Muscle of back (tissue), 11 donors: ENCODE results near the gene POU2F3. TPM values are rescaled to one million over a fixed set of nuclear protein-coding genes. Genes with fewer than 3 reads are reported as not detected.
A peak's percentile ranks its signal among the peaks of the same experiment; 100 is the strongest.

ENCODE experiments used
- DNase-seq, 3 donors: peaks; one replicate each; pipeline versions ENCODE4 v3.0.0 to v3.0.0-alpha.2; 2013
- polyA plus RNA-seq, 10 donors: library from polyadenylated mRNA; unstranded; fragments of 120-200 nt; gene quantifications; one replicate each; pipeline ENCODE4 v1.2.1, GENCODE V29; 2013; ENCODE audit not compliant: insufficient read length in 10 of 10

Gene POU2F3
- polyA plus RNA-seq, 10 donors: 0.09 to 10.8 (median 0.38) TPM

- no peak for DNase-seq
These were observed 13.7 kb upstream of the POU2F3 start for GRCh38 chr11:120226242-120226641.

DNA sequence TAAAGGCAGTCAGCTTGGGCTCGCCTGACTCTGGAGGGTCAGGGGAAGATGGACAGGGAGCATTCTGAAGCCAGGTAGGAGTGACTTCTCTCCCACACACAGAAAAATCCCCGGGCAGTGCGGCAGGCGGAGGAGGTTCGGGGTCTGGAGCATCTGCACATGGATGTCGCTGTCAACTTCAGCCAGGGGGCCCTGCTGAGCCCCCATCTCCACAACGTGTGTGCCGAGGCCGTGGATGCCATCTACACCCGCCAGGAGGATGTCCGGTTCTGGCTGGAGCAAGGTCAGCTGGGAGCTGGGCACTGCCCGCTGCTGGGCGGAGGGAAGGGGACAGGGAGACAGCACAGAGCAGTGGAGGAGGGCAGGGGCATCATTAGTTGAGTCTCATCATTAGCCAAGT, 13.2 kb upstream of the POU2F3 start:
- no peak for DNase-seq

DNA sequence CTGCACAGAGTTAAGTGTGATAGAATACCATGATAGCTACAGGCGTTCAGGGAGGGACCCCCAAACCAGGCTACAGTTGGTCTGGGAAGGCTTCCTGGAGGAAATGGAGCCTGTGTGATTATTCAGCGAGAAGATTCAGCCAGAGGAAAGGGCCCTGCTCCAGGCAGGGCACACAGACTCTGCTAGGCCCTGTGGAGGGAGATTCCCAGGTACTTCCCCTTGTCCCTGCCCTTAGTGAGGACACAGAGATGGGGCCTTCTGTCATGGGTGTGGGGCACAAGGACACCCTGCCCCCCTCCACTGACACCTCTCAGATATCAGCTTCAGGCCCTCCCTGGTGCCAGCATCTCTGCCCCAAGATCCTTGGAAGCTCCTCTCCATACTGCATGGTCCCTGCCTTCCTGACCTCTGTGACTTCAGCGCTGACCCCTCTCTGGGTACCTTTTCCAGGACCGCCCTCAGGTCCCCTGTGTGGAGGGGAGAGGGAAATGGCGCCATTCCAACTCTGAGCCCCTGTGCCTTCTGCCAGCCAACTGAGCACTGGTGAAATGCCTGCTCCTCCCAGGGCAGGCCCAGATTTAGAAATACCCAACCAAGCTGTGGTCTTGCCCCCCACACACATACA, 12.6 kb upstream of the POU2F3 start:
- DNase-seq: no peak

DNA sequence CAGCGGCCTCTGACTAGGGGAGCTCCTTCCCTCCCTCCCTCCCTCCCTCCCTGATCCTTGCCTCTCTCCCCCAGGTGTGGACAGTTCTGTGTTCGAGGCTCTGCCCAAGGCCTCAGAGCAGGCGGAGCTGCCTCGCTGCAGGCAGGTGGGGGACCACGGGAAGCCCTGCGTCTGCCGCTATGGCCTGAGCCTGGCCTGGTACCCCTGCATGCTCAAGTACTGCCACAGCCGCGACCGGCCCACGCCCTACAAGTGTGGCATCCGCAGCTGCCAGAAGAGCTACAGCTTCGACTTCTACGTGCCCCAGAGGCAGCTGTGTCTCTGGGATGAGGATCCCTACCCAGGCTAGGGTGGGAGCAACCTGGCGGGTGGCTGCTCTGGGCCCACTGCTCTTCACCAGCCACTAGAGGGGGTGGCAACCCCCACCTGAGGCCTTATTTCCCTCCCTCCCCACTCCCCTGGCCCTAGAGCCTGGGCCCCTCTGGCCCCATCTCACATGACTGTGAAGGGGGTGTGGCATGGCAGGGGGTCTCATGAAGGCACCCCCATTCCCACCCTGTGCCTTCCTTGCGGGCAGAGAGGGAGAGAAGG, 11.1 kb upstream of the POU2F3 start:
- no peak for DNase-seq

DNA sequence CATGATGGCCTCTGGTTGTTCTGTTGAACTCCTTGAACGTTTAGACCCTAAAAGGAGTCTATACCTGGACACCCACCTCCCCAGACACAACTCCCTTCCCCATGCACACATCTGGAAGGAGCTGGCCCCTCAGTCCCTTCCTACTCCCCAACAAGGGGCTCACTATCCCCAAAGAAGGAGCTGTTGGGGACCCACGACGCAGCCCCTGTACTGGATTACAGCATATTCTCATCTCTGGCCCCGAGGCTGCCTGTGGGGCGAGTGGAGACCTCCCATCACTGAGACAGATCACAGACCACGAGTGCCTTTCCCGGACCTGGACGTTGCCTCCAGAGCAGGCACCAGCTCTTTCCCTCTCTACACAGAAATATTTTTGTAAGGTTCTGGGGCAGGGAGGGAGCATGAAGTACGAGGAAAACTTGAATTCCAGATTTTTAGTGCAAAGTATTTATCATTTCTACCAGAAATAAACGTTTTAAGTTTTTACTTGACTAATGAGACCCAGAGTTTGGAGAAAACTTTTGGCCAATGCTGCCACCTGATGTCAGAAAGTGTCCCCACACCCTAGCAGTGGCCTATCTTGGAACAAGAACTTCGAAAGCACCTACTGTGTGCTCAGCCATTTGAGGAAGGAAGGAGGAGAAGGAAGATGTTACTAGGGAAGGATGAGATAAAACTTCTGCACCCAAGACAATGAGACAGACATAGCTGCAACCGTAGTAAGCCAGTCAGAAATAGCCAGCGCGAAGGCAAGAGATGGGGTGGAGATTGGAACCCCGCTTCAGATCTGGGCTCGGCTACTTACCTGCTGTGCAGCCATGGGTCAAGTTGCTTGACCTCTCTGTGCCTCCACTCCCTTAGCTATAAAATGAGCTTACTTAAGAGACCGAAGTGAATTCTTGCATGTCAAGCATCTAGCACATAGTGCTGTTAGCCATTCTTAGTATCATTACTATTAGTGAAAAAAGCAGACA, 10.2 kb upstream of the POU2F3 start:
- DNase-seq: peak in 1 of 3 donors; percentile 65

- DNase-seq: no peak
These were observed 9.4 kb upstream of the POU2F3 start for GRCh38 chr11:120230433-120231071.

GRCh38 chr11:120231963-120232362, 8.0 kb upstream of the POU2F3 start:
- no peak for DNase-seq

DNA sequence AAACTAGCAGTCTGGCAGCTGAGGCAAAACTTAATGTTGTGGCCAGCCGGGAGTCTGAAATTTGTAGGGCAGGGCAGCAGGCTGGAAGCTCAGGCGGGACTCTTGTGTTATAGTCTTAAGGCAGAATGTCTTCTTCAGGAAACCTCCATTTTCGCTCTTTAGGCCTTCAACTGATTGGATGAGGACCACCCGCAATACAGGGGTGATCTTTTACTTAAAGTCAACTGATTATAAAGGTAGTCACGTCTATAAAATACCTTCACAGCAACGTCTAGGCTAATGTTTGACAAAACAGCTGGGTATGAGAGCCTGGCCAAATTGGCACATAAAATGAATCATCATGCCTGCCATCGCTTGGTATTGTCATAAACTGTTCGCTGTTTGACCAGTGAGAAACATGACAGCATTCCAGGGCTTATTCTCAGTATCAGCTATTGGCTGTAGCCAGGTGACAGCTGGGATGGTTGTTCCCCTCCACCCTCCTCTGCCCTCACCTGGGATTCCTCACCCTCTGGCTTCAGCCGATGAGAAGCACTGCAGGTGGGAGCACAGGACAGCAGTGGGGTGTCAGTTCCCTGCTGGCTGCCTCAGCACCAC, 6.6 kb upstream of the POU2F3 start:
- DNase-seq: no peak

GRCh38 chr11:120235024-120235628, 4.8 kb upstream of the POU2F3 start:
- DNase-seq: peak in 2 of 3 donors; percentile 57 to 65

DNA sequence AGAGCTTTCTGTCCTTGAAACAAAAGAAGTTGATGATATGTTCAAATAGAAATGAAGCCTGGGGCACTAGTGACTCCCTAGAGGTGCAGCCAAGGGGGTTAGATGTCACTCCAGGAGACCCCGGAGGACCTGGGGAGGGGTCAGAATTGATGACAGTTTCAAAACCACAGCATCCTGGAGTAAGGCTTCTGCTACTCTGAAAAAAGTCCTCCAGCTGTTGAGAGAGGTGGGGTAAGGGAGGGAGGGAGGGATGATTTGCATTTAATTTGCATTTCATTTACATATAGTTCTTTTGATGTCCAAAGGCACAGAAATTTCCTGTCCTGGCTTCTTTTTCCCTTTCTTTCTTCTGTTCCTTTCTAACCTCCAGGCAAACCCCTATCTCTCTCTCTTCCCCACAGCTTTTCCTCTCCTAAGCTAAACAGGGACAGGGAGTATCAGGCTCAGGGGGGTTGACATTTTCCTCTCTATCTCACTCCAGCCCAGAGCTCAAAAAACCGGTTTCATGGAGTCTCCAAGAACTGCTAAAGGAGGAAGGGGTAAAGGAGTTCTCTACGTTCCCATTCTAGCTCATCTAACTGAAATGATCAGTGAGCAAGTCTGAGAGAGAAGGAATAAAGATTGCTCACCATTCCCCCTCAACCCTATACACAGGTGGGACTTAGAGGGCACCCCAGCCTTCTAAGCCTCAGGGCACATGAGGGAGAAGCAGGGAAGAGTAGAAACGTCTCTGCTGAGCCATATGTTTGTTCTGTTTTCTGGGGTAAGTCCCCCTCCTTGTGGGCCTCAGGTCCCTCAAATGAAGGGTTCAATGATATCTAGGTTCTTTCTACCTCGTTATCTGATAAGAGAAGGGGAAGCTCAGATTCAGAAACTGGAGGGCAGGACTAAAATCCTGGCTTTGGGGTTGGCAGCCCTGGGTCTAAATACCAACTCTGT, 3.5 kb upstream of the POU2F3 start:
- no peak for DNase-seq

- DNase-seq: no peak
These were observed 846 bp upstream of the POU2F3 start for GRCh38 chr11:120238968-120239620.

DNA sequence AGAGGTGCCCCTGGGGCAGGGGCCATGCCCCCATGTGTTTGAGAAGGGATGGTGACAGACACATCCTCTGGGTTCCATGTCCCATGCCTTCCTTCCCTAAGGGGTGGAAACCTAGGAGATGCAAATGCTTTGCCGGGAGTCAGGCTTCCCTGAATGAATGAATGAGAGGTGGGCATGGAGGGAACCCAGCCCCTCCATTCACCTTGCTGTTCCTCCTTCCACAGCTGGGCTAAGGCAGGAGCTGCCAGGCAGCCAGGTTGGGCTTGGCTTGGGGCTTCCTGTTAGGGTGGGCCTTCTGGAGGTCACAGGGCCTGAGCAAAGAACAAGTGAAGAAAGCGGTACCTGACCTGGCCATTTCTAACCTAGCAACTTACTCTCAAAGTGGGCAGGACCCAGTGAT, 926 bp downstream of the POU2F3 start:
- no peak for DNase-seq

DNA sequence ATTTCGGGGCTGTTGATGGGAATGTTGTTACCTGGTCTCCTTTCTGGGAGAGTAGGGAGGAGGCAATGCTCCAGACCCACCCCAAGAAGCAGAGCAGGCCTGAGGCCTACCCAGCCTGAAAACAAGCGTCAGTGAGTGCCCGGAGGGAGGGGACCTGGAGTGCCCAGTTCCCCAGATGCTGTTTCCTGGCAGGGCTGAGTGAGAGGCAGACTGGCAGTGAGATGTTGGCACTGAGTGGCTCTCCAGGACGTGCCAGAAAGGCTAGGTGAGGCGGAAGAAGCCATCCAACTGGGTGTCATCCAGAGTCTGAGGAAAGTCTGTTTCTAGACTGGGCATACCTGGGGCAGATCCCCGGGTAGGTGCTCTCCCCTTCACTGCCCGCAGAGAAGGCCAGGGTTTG, 1.3 kb downstream of the POU2F3 start:
- DNase-seq: no peak

DNA sequence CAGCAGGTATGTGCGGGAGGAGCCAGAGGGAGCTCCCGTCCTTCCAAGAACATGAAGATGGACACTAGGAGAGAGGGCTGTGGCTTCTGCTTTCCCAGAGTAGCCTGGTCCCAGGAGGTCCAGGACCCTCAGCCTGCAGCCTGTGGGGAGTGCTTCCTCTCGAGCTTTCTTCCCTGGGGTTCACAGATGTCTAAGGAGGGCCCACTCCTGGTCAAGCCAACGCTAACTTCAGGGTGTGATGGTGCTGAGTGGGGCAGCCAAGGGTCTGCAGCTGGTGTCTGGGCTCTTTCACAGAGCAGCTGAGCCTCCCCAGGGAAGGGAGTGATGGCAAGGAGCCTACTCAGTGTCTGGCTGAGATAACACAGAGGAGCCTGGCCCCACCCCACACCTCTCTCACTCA, 3.3 kb downstream of the POU2F3 start:
- DNase-seq: no peak

DNA sequence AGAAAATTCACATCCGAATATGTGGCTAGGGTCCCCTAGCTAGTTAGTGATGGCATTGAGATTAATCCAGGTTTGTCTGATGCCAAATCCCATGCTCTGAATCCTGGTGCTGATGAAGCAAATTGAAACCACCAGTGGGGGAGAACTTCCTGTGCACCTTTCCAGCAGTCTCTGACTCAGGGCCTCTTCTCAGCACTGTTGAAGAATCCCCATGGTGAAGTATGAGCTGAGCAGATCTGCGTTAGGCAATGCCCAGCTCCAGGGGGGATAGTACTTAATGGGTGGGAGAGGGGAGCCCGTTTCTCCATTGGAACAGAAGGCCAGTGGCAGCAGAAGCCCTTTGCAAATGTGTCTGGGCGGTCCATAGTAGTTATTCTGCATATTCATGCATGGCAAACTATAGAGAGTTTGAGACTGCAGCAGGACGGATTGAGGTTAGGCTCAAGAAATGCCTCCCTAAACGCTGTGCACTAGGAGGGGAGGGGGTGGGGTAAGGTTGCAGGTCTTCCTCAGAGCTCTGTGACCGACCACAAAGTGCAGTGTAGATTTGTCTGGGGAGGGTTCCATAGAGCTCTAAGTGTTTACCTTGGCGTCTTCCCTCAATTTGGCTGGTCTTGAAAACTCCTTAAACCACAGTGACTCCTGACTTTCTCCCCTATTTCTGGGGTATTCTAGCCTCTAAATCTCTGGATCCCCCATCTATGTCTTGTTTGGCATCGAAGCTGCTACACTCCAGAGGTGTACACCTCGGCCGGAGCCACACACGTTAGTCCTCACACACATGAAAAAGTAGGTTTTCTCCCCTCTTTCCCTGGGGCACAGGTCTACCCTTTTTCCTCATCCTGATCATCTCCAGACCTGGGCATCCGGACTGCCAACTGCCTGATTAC, 4.8 kb downstream of the POU2F3 start:
- no peak for DNase-seq

DNA sequence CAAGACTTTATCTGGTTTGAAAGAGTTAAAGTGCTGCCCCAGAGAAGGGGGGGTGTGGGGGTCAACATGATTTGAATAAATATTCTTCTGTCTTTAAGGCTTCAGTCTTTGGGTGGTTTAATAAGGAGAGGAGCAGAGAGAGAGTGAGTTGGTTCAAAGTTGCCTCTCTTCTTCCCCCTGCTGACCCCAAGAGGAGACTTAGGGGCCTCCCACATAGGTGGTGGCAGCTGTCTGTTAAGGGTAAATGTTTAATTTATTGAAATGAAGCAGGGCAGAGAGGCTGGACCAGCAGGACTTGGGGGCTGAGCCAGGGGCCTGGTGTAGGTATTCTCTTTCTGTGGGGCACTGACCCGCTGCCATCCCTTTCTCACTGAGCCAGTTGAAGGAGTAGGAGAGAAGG, 5.5 kb downstream of the POU2F3 start:
- DNase-seq: no peak

- DNase-seq: no peak
These were observed 8.8 kb downstream of the POU2F3 start for GRCh38 chr11:120248551-120249278.
